A673 (cell line): ENCODE results near the gene C19orf81.

ENCODE experiments used
- EZH2 ChIP-seq: fragments of 200-600 bp; sonication (generic); IDR thresholded peaks from 2 replicates; pipeline ENCODE4 v1.6.1; 2017; ENCODE audit warnings: borderline replicate concordance, low read depth, mild to moderate bottlenecking, mixed read lengths, antibody characterized with exemption, low read length; ENCODE audit not compliant: poor library complexity, severe bottlenecking
- TF ChIP-seq, protein P1 (sequence below): fragments of 300-800, 200-600 bp; sonication (generic); conservative IDR thresholded peaks from 2 replicates; pipeline ENCODE4 v1.5.1; 2017; ENCODE audit warnings: low read depth, mild to moderate bottlenecking, antibody characterized with exemption, low read length, moderate library complexity, mixed read lengths

DNA sequence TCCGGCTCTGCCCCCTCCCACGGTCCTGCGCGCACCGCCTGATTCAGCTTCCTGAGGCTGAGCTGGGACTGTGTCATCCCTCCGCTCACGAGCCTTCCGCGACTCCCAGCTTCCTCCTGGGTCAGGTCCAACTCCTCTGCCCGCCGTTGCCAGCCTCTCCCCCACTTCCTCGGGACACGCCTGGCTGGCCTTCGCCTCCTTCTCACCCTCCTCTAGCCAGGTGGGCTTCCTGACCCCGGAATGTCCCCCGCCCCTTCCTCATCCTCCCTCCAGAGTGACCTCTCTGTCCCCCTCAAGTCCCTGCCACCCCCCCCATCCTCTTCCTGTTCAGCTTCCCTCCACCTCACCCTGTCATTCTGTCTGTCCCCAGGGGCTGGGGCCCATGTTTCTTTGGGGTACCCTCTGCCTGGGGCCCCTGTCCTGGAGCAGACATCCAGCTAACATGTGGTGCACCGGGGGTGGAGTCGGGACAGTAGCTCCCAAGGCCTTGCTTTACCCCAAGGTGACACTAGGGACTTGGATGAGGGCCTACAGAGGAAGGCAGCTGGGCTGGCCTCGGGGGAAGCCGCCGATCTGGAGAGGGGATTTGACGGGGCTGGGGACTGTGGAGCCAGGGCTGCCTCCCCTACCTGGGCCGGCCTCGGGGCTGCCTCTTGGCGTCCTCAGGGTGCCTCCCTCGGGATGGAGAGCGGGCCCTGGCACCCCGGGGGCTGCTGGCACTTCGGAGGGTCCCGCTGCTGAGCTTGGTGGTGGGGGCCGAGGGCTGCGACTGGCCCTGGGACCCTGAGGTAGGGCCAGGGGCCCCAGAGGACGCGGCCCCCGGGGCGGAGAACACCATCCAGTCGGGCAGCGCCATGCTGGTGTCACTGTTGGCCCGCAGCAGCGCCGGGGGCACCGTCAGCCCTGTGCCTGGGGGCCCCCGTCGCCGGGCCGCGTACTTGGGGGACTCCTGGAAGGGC, 53.9 kb downstream of the C19orf81 start:
- TF ChIP-seq, protein P1, sequence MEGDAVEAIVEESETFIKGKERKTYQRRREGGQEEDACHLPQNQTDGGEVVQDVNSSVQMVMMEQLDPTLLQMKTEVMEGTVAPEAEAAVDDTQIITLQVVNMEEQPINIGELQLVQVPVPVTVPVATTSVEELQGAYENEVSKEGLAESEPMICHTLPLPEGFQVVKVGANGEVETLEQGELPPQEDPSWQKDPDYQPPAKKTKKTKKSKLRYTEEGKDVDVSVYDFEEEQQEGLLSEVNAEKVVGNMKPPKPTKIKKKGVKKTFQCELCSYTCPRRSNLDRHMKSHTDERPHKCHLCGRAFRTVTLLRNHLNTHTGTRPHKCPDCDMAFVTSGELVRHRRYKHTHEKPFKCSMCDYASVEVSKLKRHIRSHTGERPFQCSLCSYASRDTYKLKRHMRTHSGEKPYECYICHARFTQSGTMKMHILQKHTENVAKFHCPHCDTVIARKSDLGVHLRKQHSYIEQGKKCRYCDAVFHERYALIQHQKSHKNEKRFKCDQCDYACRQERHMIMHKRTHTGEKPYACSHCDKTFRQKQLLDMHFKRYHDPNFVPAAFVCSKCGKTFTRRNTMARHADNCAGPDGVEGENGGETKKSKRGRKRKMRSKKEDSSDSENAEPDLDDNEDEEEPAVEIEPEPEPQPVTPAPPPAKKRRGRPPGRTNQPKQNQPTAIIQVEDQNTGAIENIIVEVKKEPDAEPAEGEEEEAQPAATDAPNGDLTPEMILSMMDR: no peak
- no peak for TF ChIP-seq EZH2
